Stimulated activated CD4-positive, alpha-beta T cell treated with anti-CD3 and anti-CD28 coated beads, Interleukin-15, amount 100 ng/mL, for 1 hour (primary cell): Measurements from ENCODE around the gene COL2A1.

Experiments used
- DNase-seq, 2 donors: peaks; one replicate each; pipeline ENCODE4 v3.0.0-alpha.2; 2020; ENCODE audit warnings: low read depth in 1 of 2, low spot score in 1 of 2

The COL2A1 gene

DNA sequence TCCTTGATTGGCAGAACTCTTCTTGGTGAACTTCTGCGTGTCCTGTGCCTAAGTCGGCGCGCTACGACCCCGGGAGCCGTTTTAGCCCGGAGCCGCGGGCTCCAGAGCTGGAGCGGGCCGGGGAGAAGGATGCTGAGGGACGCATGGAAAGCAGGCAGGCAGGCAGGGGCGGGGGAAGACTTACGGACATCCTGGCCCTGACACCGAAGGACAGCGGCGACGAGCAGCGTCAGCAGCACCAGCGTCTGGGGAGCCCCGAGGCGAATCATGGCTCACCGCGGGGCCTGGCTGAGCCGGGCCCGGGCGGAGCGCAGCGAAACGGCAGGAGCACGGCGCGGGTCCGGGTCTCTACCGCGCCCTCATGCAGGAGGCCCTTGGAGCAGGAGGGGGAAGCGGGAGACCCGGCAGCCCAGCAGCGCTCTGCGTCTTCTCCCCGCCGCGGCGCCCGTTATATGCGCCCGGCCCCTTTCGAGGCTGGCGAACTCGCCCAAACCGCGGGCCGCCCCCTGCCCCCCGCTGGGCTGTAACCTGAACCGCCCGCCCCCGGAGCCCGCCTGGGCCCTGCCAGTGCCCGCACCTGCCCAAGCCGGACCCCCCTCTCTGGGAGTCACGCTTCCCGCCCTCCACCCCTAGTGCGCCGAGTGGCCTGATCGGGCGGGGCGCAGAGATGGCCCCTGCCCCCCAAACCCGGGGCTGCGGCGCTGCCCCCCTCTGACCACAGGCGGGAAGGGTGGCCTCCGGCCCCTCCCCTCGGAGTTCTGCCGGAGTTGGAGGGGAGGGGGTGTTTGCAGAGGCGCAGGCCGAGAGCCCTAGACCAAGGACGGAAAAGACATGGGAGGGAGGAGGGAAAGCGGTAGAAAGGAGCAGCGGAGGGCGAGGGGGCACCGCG is at the start of gene COL2A1:
Gene COL2A1 (minus strand): TSS at position 424 of the 889 bp plus-strand sequence. CDS start 155 bp downstream, at position 269.
- no peak for DNase-seq

- no peak for DNase-seq
These were observed 49.6 kb upstream of the COL2A1 start for GRCh38 chr12:48053883-48054282.

DNA sequence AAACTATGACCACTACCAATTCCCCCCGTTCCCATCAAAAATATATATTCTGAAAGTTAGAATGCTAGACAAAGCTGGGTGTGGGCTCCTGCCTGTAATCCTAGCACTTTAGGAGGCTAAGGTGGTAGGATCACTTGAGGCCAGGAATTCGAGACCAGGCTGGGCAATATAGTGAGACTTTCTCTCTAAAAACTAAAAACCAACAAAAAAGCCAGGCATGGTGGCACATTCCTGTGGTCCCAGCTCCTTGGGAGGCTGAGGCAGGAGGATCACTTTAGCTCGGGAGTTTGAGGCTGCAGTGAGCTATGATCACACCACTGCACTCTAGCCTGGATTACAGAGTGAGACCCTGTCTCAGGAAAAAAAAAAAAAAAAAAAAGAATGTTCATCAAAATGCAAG is 48.8 kb upstream of the COL2A1 start:
- DNase-seq, result no peak

DNA sequence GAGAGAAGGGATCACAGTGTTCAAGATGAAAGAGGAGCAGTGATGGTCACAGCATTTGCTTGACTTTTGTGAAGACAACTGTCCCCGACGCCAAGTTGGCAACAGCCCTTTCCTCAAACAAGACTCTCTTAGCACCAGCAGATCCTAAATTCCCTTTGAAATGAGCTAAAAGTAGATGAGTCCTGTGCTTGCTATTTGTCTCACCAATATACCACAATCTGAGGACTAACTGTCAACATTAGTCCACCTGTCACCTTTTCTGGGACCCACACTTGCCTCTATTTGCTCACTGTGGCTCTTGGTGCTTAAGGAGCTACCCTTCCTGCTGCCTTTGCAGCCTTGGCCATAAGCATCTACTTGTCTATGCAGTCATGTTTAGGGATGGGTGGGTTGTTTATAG is 47.4 kb upstream of the COL2A1 start:
- no peak for DNase-seq

DNA sequence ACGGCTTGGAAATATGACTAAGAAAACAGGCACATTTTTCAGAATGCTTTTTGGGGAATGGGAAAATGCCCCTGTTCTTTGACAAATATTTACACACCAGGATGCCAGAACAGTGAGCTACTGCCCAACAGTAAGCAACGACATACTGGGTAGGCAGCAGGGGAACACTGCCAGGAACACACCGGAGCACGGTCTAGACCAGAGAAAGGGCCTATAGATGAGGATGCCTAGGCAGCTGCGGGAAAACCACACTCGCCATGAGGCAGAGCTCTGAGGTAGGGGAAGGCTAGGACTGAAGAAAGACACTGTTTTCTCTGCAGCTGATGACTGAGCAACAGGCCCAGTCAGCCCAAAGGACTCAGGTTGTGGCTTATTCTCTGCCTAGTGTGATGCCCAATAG is 45.9 kb upstream of the COL2A1 start:
- no peak for DNase-seq

DNA sequence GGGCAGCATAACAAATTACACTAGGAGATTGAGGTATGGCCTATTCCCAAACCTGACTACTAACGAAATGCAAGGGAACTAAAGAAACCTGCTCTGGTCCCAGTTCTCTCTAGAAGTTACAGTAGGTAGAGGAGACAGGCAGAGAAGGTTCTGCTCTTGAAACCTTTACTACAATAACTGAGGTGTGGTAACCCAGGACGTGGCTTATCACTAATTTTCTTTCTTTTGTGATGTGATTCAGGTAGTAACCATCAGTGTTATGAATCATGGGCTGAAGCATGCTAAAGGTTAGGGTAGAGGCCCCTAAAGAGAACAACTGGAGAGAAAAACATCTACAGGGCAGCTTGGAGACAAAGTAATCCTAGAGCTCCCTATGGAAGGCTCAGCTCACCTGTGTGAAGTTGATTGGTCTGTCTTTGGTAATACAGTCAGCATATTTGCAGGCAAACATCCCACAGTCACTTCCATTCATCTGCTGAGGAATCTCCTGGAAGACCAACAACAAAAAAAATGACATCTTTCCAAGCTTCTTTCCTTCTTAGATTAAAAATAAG is 41.8 kb upstream of the COL2A1 start:
- no peak for DNase-seq

- no peak for DNase-seq
These were observed 41.0 kb upstream of the COL2A1 start for GRCh38 chr12:48045061-48045846.

GRCh38 chr12:48044396-48044795 is 40.1 kb upstream of the COL2A1 start:
- DNase-seq, result no peak

- no peak for DNase-seq
These were observed 39.5 kb upstream of the COL2A1 start for GRCh38 chr12:48043771-48044170.

GRCh38 chr12:48041591-48042423 is 37.5 kb upstream of the COL2A1 start:
- DNase-seq, result no peak

DNA sequence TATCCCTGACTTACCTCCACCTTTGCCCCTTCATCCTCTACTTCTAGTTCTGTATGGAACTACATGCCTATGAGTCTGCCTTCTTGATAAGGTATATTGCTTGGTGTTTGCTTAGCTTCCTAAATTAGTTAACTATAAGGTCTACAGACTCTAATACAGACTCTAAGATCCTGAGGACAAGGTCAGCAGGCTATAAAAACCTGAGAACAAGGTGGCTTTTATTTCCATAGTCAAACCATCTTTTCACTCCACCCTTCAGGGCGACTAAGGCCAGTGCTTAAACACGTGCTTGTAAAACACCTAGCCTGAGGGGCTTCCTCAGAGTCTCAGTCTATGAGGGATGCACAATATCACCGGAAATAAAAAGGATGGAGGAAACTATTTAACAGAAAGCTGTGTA is 36.1 kb upstream of the COL2A1 start:
- DNase-seq, result no peak

- no peak for DNase-seq
These were observed 34.9 kb upstream of the COL2A1 start for GRCh38 chr12:48039151-48039550.

DNA sequence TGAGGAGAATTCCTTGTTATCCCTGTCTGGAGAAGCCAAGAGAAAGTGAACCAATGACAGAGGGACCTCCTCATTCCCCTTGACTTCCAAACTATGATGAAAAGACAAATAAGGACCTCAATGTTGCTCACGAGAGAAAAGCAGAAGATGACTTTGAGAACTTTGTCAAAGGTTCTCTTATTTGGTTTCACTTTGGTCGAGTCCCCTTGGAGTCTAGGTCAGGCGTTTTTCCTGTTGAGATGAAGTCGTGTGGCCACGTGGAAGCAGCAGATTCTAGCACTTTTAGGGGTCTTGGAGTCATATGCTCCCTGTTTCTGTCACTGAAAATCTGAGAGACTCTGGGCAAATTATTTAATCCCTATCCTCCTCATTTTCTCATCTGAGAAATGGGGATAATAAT is 33.8 kb upstream of the COL2A1 start:
- DNase-seq, result no peak

DNA sequence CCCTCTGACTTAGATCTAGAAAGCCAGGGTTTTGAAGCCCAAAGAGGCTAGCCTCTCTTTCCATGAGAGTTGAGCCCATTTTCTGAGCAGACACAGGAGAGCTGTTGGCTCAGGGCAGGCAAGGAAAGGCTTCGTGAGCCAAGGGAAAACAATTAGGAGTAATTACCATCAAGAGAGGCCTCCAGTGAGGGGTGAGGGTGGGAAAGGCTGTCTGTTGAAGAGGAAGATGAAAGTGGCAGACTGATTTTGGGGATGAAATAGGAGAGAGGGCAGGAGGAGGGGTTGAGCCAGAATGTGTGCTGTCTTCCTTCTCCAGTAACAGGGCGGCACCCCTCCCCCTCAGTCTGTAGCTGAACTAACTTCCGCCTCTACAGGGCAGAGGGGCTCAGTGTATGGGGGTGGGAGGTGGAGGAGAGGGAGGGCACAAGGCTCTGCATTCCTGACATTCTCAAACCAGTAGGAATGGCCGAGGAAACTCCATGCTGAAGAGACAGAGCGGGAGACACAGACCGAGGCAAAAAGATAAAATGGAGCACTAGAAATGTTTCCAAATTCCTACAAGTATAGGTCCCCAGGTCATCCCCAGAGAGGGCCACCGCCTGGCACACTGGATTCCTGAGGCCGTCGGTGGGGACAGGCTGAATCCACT is 33.1 kb upstream of the COL2A1 start:
- no peak for DNase-seq

- no peak for DNase-seq
These were observed 32.5 kb upstream of the COL2A1 start for GRCh38 chr12:48036818-48037217.

DNA sequence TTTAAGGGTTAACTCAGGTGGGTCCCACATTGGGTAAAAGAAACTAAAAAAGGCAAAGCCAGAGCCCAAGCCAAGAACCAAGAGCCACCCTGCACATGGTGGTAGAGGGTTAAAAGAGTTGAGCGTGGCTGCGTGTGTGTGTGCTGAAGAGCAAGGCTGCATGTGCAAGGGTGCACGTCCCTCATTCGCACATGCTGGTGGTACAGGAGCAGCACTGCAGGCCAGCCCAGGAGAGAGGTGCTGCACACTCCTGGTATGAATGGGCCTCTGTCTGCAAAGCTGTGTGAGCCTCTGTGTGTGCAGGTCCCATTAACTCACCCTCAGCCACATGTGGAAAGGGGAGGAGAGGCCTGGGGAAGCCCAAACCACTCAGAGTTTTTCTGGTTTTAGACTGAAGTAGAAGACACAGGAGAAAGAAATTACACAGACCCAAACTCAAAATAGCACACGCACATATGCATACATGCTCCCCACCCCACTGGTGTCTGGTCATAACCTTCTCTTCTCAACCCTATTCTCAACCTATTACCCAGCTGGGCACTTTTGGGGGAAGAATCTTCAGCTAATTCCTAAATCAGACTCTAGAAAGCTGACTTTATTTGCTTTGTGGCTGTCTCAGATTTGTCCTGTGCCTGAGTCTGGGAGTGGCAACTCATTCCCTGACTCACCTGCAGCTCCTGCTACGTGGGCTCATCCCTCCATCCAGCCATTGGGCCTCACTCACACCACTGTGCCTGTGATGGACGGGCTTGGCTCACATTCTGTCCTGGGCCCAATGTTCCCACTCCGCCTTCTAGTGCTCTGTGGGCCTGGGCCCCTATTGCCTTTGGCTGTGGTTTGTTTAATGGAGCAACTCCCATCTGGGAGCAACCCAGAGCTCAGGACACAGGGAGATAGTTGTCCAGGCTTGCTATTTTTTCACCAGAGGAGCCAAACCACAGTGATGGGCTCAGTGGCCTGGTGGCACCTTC is 30.8 kb upstream of the COL2A1 start:
- DNase-seq, result no peak

- no peak for DNase-seq
These were observed 29.2 kb upstream of the COL2A1 start for GRCh38 chr12:48033451-48033850.

DNA sequence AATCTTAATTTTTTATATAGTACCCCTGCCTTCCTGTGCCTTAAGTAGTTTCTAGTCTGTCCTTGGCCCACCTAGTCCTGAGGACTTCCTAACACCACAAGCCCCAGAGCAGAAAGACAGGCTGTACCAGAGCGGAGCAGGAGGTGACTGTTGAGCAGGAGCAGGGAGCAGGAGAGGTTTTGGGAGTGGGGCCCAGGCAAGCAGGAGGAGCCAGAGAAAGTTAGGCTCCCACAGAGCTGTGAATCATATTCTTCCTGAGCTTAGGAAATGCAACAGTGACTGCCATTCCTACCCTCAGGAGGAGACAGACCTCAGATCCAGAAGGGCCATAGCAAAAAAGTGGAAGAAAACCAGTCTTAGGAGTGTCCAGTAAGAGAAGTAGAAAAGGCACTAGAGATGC is 28.3 kb upstream of the COL2A1 start:
- DNase-seq, result no peak

DNA sequence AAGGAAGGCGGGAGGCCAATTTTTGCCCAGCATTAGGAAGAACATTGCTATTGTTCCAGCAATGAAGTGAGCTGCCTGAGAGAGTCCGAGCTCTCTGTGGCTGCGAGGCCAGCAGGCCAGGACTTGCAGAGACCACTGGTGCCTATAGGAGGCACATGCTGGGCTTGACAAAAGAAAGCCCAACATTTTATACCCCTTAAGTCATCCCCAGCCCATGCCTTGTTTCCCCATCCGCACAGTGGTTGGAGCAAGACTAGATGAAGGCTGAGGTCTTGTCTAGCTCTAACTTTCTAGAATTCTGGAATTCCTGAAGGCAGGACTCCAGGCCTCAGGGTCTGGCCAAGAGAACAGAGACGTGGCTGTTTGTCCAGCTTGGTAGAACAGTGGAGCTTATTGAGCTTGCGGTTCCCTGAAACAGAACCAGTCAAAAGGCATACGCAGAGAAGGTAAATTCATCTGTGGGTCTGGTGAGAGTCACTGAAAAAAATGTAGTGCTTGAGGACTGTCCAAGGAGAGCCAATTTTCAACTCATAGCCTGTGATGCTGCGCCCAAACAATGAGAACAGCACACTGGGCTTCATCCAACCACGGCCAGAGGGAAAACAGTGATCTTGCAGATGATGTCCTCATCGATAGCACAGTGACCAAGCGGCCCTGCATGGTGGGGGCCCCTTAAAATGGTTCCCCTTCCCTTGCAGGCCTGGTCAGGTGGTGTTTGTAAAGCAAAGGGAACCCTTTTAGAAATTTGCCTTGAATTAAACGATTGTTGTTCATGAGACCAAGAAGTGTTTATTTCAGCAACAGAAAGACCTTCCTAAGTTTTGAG is 27.1 kb upstream of the COL2A1 start:
- no peak for DNase-seq
